Measurements from ENCODE around the gene NUP210L. TPM values are rescaled to one million over a fixed set of nuclear protein-coding genes. Genes with fewer than 3 reads are reported as not detected.

The NUP210L gene
- total and polyA plus RNA-seq, 2 donors (not counting 3 experiments of a cell fraction or from before 2014, with no cell fraction given) = 0.01 to 0.07 TPM

DNA sequence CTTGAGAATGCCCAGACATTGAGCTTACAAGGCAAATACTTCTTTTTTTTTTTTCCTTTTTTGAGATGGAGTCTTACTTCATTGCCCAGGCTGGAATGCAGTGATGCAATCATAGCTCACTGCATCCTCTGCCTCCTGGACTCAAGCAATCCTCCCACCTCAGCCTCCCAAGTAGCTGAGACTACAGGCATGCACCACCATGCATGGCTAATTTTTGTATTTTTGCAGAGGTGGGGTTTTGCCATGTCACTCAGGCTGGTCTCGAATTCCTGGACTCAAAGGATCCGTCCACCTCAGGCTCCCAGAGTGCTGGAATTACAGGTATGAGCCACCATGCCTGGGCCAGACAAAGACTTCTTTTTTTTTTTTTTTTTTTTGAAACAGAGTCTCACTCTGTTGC, 79.1 kb downstream of the NUP210L start:
- Histone ChIP-seq H3K27me3 (ENCODE audit: control insufficient read depth in 2 of 2, insufficient read depth in 2 of 2, low read length in 2 of 2) (no peaks in the 10 kb centered on the region), H3K27ac (ENCODE audit: insufficient read depth, low read depth, low read length) (no peak overlapping the region), H3K4me3 (replicated peaks in 1 of 3; ENCODE audit: insufficient read depth in 1 of 3, low read depth in 1 of 3, low read length in 3 of 3) (no peak overlapping the region), H4K20me1 (replicated peaks; ENCODE audit: control insufficient read depth, extremely low read depth, insufficient read depth, low read length) (no peaks in the 10 kb centered on the region), H3K9ac (replicated peaks; ENCODE audit: extremely low read depth, insufficient read depth, low read length) (no peak overlapping the region), H3K79me2 (ENCODE audit: control insufficient read depth, insufficient read depth, low read length) (no peaks in the 10 kb centered on the region), H3K9me3 (replicated peaks; ENCODE audit: control insufficient read depth, insufficient read depth, low read length) (no peaks in the 10 kb centered on the region), H3K36me3 (ENCODE audit: control insufficient read depth in 2 of 2, extremely low read depth in 1 of 2, insufficient read depth in 2 of 2, low read length in 2 of 2) (no peaks in the 10 kb centered on the region), H3K9me1 (replicated peaks; ENCODE audit: control insufficient read depth, extremely low read depth, insufficient read depth, low read length) (no peaks in the 10 kb centered on the region), H3K4me2 (ENCODE audit: insufficient read depth, low read length) (no peak overlapping the region), H3K4me1 (ENCODE audit: control insufficient read depth, extremely low read depth, insufficient read depth, low read length) (no peaks in the 10 kb centered on the region), H2AFZ (ENCODE audit: low read depth, low read length) (no peak overlapping the region)
- no TSS peak for BruUV-seq (replicated peaks)
- DNase-seq (ENCODE audit: low read depth, low spot score) (no peak), FAIRE-seq (no peak)
- dilution Hi-C loops (cut with MboI; ENCODE audit: extremely low pct_ligation_motif_present, low sequenced_read_pairs) = no loop called here
- intact Hi-C loops (cut with micrococcal nuclease) = no loop called here
- TF ChIP-seq MYC (IDR thresholded peaks at IDR 0.05; ENCODE audit: low read depth, low read length) (no peak), EZH2 (IDR thresholded peaks at IDR 0.05; ENCODE audit: borderline replicate concordance, low read depth, low read length, severe bottlenecking) (no peak), FOS (IDR thresholded peaks at IDR 0.05; ENCODE audit: borderline replicate concordance, insufficient read depth, low read length) (no peak), JUN (IDR thresholded peaks at IDR 0.05; ENCODE audit: borderline replicate concordance, insufficient read depth, insufficient read length, low read depth) (no peak), GATA2 (IDR thresholded peaks at IDR 0.05; ENCODE audit: insufficient read depth, insufficient read length, low read depth, low read length) (no peak), POLR2AphosphoS5 (IDR thresholded peaks at IDR 0.05; ENCODE audit: insufficient read depth, low read depth, low read length) (no peak), POLR2A (IDR thresholded peaks at IDR 0.05; ENCODE audit: low read depth, low read length) (no peak)
- TF ChIP-seq, protein P1, sequence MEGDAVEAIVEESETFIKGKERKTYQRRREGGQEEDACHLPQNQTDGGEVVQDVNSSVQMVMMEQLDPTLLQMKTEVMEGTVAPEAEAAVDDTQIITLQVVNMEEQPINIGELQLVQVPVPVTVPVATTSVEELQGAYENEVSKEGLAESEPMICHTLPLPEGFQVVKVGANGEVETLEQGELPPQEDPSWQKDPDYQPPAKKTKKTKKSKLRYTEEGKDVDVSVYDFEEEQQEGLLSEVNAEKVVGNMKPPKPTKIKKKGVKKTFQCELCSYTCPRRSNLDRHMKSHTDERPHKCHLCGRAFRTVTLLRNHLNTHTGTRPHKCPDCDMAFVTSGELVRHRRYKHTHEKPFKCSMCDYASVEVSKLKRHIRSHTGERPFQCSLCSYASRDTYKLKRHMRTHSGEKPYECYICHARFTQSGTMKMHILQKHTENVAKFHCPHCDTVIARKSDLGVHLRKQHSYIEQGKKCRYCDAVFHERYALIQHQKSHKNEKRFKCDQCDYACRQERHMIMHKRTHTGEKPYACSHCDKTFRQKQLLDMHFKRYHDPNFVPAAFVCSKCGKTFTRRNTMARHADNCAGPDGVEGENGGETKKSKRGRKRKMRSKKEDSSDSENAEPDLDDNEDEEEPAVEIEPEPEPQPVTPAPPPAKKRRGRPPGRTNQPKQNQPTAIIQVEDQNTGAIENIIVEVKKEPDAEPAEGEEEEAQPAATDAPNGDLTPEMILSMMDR (IDR thresholded peaks at IDR 0.05; ENCODE audit: extremely low read depth in 1 of 2, insufficient read depth in 1 of 2, low read depth in 1 of 2, low read length in 2 of 2) = no peak
- ChIA-PET CTCF (interaction anchor here (1.0 kb wide), 1 partner anchor 17 kb away, joined by 3 read pairs; no protein-coding TSS in a partner anchor), POLR2A (no interaction called here)

Measured in endothelial cell of umbilical vein (primary cell).